Small intestine (tissue), 7 donors: ENCODE data around the gene PAK6. TPM values are rescaled to one million over a fixed set of nuclear protein-coding genes. Genes with fewer than 3 reads are reported as not detected.

Experiments used
- DNase-seq, 2 donors: peaks; one replicate each; pipeline versions ENCODE4 v3.0.0 to v3.0.0-alpha.2; 2013
- FAIRE-seq: peaks from 2 replicates; lab custom pipeline; 2012; peaks lifted over from hg19 to GRCh38; lab: Jason Lieb, UNC
- H3K27ac ChIP-seq, 3 donors: one replicate each; pipeline ENCODE4 v1.5.1; 2013; ENCODE audit warnings: low read length in 2 of 3, mild to moderate bottlenecking in 2 of 3, control low read depth in 1 of 3, inconsistent platforms in 1 of 3, low read depth in 1 of 3, moderate library complexity in 1 of 3
- H3K27me3 ChIP-seq, 3 donors: one replicate each; pipeline ENCODE4 v1.6.1; 2013; ENCODE audit warnings: low read length in 3 of 3, inconsistent platforms in 1 of 3; ENCODE audit not compliant: control insufficient read depth in 3 of 3, insufficient read depth in 3 of 3
- H3K36me3 ChIP-seq, 3 donors: one replicate each; pipeline ENCODE4 v1.6.1; 2013; ENCODE audit warnings: low read length in 3 of 3, inconsistent platforms in 1 of 3, low read depth in 1 of 3, mild to moderate bottlenecking in 1 of 3, moderate library complexity in 1 of 3; ENCODE audit not compliant: control insufficient read depth in 3 of 3, insufficient read depth in 2 of 3
- H3K4me1 ChIP-seq, 3 donors: one replicate each; pipeline ENCODE4 v1.6.1; 2013; ENCODE audit warnings: low read length in 2 of 3, inconsistent platforms in 1 of 3, low read depth in 1 of 3, mild to moderate bottlenecking in 1 of 3, moderate library complexity in 1 of 3; ENCODE audit not compliant: control insufficient read depth in 3 of 3, insufficient read depth in 2 of 3
- H3K4me3 ChIP-seq, 3 donors: one replicate each; pipeline ENCODE4 v1.5.1; 2013; ENCODE audit warnings: low read length in 3 of 3, control low read depth in 1 of 3, inconsistent platforms in 1 of 3, low read depth in 1 of 3, mild to moderate bottlenecking in 1 of 3, moderate library complexity in 1 of 3
- H3K9me3 ChIP-seq, 2 donors: one replicate each; pipeline ENCODE4 v1.6.1; 2013; ENCODE audit warnings: low read depth in 1 of 2, low read length in 1 of 2; ENCODE audit not compliant: control insufficient read depth in 2 of 2, insufficient read depth in 1 of 2
- WGBS, 3 donors: extraction: QIAGEN DNeasy Blood & Tissue Kit; methylation state at CpG; one replicate each; pipeline ENCODE4 v1.1.7; 2013; 5-methylcytosine and 5-hydroxymethylcytosine counted together
- polyA plus RNA-seq, 4 donors: library from polyadenylated mRNA; stranded (reverse) in 3 of 4; unstranded in 1 of 4; fragments of 200-250 nt in 3 of 4; fragments of 120-200 nt in 1 of 4; gene quantifications; one replicate each; pipeline versions ENCODE4 v1.2.1 to v1.2.3, GENCODE V29; 2013
- donor health status: healthy with polysubstance abuse.
- donor health status: control.
- donor health status: control.
- donor health status: Bipolar disorder and iron deficiency.
- donor health status: healthy.

Gene PAK6
- polyA plus RNA-seq, 4 donors, result 0.67 to 16.4 (median 2.9) TPM

DNA sequence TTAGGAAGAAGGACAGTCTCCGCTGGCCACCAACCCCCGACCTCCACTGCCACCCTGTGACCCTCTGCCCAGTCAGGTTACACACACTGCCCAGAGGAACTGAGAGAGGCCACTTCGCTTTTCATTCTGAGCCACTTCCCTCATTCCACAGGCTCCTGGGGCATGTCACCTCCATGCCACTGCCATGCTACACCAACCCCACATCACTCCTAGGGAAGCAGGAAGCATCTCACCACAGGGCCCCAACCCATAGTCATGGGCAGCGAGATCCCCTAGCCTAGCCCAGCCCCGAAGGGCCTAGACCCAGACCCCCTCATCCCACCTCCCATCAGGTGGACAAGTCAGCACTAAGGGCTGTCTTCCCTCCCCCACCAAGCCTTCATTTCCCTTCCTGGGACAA, 67.5 kb downstream of the PAK6 start:
- FAIRE-seq (no peak), DNase-seq (no peak)
- Histone ChIP-seq H3K27ac (peak overlapping the region in 1 of 3 donors; percentile 24), H3K27me3 (peaks cover 0 to 20% (median 0%) of the 10 kb centered on the region in 3 donors), H3K4me3 (no peak overlapping the region), H3K4me1 (peaks cover 0 to 5% (median 0%) of the 10 kb centered on the region in 3 donors), H3K9me3 (no peaks in the 10 kb centered on the region), H3K36me3 (peaks cover 0 to 2% (median 0%) of the 10 kb centered on the region in 3 donors)
- WGBS, 3 donors, result 79 to 89% (median 86%) methylated on average over 5 of the region's 5 CpGs

DNA sequence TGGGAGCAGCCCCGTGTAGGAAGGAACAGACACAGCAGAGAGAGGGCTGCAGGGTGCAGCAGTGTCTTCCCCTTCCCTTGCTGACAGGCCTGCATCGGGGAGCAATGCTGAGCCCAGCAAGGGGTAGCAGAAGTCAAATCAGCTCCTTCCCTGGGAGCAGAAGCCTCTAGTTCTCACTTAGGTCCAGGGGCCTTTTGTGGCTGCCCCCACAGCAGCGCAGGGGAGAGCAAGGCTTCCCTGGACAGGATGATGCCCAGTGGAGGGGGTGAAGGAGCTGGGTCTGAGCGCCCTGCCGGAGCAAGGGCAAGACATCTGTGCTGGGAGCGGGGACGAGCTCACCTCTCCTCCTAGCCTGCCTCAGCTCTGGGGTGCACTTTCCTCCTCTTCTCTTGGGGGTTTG, 68.0 kb downstream of the PAK6 start:
- H3K27me3 ChIP-seq, result peaks cover 0 to 20% (median 0%) of the 10 kb centered on the region in 3 donors
- H3K36me3 ChIP-seq, result peaks cover 0 to 2% (median 0%) of the 10 kb centered on the region in 3 donors
- FAIRE-seq, result no peak
- H3K4me3 ChIP-seq, result peak overlapping the region in 2 of 3 donors; percentile 22 to 37
- no peak for DNase-seq
- H3K27ac ChIP-seq, result peak overlapping the region in 1 of 3 donors; percentile 17
- H3K9me3 ChIP-seq, result no peaks in the 10 kb centered on the region
- peaks cover 0 to 5% (median 0%) of the 10 kb centered on the region in 3 donors for H3K4me1 ChIP-seq
- WGBS, 3 donors, result 57 to 84% (median 76%) methylated on average over 7 of the region's 7 CpGs

DNA sequence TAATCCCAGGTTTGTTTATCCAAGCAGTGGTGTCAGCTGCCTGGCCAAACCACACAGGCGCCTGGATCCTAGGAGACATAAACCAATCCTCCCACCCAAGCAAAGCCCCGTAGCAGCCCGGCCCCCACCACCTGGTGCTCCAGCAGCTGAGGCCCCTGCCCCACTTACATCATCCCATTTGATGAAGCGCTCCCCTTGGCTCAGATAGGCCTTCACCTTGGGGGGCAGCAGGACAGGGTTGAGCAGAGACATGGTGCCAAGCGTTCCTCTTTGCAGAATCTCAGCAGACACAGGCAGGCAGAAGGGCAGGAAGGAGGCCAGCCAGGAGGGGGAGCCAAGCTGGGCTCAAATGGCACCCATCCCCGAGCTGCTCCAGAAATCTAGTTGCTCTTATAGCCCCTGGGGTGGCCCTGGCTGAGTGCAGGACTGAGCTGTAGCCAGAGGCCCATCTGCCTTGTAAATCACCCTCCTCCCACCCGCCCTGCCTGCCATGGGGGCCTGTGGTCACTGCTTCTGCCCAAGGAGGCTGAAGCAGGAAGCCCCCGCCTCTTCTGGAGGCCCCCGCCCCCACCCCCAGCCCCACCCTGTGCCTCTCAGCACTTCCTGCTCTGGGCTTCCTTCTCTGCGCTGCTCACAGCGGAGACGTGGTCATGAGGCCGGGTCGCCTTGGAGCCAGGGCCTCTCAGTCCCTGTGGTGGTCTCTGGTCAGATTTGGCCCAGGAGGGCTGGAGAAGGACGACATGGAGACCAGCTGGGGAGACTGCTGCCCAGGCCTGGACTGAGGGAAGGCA, 68.8 kb downstream of the PAK6 start, which contains the start of gene PLCB2:
Gene PLCB2, minus strand, starts transcription at position 515 of the 791 bp plus-strand sequence. Its CDS starts 263 bp downstream, at position 252.
- FAIRE-seq, result no peak
- peak within 1 kb of the TSS; percentile 28 to 83 (median 38) for H3K27ac ChIP-seq

DNA sequence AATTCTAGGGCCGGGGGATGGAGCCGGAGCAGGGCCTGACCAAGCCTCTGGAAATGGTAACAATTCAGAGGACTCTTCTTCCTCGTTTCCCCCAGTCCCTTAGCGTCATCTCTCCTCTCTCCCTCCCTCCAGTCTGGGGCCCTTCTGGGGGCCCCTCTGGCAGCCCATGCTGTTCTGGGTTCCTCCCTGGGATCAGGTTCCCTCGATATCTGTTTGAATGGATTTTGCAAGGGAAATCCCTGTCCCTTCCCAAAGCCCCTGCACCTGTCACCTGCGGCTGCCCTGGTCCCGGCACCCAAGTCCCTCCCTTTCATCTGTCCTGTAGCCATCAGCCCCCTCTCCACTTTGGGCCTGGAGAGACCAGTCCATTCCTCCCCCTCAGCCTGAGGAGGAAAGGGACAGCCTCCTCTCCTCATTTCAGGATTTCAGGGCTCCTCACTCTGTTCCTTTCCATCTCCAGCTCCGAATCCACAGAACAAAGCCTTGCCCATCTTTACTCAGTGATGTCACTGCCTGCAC, 70.5 kb downstream of the PAK6 start:
- H3K4me3 ChIP-seq, result no peak overlapping the region
- H3K36me3 ChIP-seq, result no peaks in the 10 kb centered on the region
- FAIRE-seq, result no peak
- no peak overlapping the region for H3K27ac ChIP-seq
- no peaks in the 10 kb centered on the region for H3K9me3 ChIP-seq
- WGBS, 3 donors, result 84 to 85% (median 84%) methylated on average over 7 to 8 of the region's 8 CpGs
- peaks cover 0 to 15% (median 0%) of the 10 kb centered on the region in 3 donors for H3K27me3 ChIP-seq
- H3K4me1 ChIP-seq, result peaks cover 0 to 5% (median 0%) of the 10 kb centered on the region in 3 donors
- DNase-seq, result no peak

More for the DNA sequence above, 68.8 kb downstream of the PAK6 start, which contains the start of gene PLCB2:
- DNase-seq, result peak in 1 of 2 donors; percentile 34
- H3K27me3 ChIP-seq, result peaks cover 0 to 23% (median 0%) of the 10 kb centered on the region in 3 donors
- H3K4me3 ChIP-seq, result peak within 1 kb of the TSS; percentile 3 to 44 (median 22)
- H3K4me1 ChIP-seq, result peaks cover 0 to 5% (median 0%) of the 10 kb centered on the region in 3 donors
- no peaks in the 10 kb centered on the region for H3K36me3 ChIP-seq
- no peaks in the 10 kb centered on the region for H3K9me3 ChIP-seq
- 42 to 61% (median 53%) methylated on average over 13 to 15 of the region's 15 CpGs for whole genome bisulfite sequencing, 3 donors

DNA sequence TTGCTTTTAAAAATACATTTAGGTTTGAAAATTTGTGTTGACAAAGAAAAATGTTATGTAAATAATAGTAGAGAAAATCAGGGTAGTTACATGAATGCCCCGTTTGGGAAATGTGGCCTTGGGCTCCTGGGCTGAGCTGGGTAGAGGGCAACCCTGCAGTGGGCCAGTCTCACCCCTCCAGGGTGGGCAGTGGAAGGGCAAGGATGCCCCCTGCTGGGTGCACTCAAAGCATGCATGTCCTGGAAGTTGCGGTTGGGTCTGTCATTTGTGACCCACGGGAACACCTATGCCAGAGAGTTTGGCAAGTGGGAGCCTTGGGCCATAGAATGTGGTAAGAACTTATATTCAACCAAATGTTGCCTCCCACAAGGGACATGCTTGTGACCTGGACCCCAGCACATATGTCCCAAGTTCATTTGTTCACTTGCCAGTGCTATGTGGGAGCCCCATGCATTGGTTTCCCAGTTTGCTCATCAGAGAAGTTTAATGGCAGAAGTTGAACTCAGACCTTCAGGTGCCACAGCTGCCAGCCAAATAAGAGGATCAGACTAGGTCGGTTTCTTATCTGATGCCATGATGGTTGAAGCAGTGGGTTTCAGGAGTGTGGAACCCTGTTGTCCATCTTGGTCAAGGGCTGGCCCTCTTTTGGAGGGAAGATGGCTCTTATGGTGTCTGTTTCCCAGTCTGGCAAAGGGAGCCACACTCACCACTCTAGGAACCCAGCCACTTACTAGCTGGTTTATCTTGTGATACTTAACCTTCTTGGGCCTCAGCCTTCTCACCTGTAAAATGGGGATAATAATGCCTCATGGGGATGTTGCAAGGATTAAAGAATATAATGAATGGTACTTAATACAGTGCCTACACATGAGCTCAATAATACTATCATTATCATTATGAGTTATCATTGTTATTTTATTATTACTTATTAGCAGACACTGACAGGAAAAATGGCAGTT, 71.4 kb downstream of the PAK6 start:
- 16 to 22% (median 20%) methylated on average over 4 of the region's 4 CpGs for WGBS, 3 donors
- FAIRE-seq (no peak), DNase-seq (peak; percentile 45 to 63)
- H3K27me3 ChIP-seq, result peaks cover 0 to 14% (median 0%) of the 10 kb centered on the region in 3 donors
- H3K4me3 ChIP-seq, result no peak overlapping the region
- H3K36me3 ChIP-seq, result no peaks in the 10 kb centered on the region
- H3K27ac ChIP-seq, result no peak overlapping the region
- H3K4me1 ChIP-seq, result peaks cover 0 to 5% (median 0%) of the 10 kb centered on the region in 3 donors
- H3K9me3 ChIP-seq, result no peaks in the 10 kb centered on the region

DNA sequence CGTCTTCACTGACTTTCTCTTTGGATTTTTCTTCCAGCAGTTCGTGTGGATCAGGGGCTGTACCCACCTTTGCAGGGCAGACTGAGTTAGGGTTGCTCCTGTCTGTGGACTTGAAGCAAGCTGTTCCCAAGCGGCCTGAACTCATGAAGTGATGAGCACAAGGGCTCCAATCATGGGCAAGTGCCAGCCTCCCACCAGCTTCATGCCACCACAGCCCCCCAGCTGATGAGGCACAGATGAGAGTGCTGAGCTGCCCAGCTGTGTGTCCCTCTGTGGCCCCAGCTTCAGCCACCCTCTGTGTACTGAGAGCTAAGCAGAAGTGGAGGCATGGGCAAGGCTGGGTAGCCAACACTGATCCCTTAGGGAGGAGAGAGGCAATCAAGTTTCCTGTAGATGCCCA, 72.1 kb downstream of the PAK6 start:
- no peak overlapping the region for H3K4me3 ChIP-seq
- no peaks in the 10 kb centered on the region for H3K36me3 ChIP-seq
- no peak for FAIRE-seq
- peaks cover 0 to 5% (median 0%) of the 10 kb centered on the region in 3 donors for H3K4me1 ChIP-seq
- no peak overlapping the region for H3K27ac ChIP-seq
- peaks cover 0 to 14% (median 0%) of the 10 kb centered on the region in 3 donors for H3K27me3 ChIP-seq
- no peaks in the 10 kb centered on the region for H3K9me3 ChIP-seq
- WGBS, 3 donors, result 49 to 66% (median 55%) methylated on average over 3 of the region's 3 CpGs
- DNase-seq, result no peak

DNA sequence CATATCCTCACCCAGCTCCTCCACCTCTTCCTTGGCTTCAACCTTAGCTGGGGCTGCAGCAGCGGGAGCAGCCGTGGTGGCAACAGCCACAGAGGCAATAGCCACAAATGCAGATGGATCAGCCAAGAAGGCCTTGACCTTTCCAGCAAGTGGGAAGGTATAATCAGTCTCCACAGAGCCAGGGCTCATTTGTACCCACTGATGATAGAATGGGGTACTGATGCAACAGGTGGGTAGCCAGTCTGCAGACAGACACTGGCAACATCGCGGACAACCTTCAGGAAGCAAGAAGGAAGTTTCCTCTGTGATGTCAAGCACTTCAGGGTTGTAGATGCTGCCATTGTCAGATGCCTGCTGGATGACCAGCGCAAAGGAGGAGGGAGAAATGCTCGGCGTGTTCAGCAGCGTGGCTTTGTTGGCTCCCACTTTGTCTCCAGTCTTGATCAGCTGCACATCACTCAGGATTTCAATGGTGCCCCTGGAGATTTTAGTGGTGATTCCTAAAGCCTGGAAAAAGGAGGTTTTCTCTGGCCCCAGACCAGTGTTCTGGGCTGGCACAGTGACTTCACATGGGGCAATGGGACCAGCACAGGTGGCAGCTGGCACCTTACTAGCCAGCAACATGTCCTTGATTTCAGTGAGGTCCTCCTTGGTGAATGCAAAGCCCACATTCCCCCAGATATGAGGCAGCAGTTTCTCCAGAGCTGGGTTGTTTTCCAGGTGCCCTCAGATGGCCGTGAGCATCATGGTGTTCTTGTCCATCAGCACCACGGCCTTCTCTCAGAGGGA, 73.7 kb downstream of the PAK6 start:
- DNase-seq, result no peak
- no peak overlapping the region for H3K4me3 ChIP-seq
- FAIRE-seq, result no peak
- H3K9me3 ChIP-seq, result no peaks in the 10 kb centered on the region
- 87 to 91% (median 90%) methylated on average over 10 of the region's 10 CpGs for WGBS, 3 donors
- H3K27me3 ChIP-seq, result peaks cover 0 to 9% (median 0%) of the 10 kb centered on the region in 3 donors
- H3K36me3 ChIP-seq, result no peaks in the 10 kb centered on the region
- H3K4me1 ChIP-seq, result peaks cover 0 to 2% (median 0%) of the 10 kb centered on the region in 3 donors
- no peak overlapping the region for H3K27ac ChIP-seq
